HepG2 (cell line): Measurements from ENCODE around the gene DAB2IP.

ENCODE experiments used
- ADNP ChIP-seq: sonication (generic); formaldehyde crosslinking; IDR thresholded peaks from 2 replicates; pipeline ENCODE4 v1.4.0; 2020; ENCODE audit warnings: missing genetic modification reagents
- MED1 ChIP-seq: sonication (generic); formaldehyde crosslinking; IDR thresholded peaks from 2 replicates; pipeline ENCODE4 v1.4.0; 2020; ENCODE audit warnings: missing genetic modification reagents
- NFYB ChIP-seq: sonication (generic); formaldehyde crosslinking; IDR thresholded peaks from 2 replicates; pipeline ENCODE4 v1.4.0; 2020; ENCODE audit warnings: missing genetic modification reagents
- USF2 ChIP-seq, 2 experiments: sonication (generic) in 1 of 2; formaldehyde crosslinking in 1 of 2; IDR thresholded peaks; 2 replicates each; pipeline versions ENCODE4 v1.5.1 to v1.6.1; 2011 to 2020; ENCODE audit warnings: borderline replicate concordance in 1 of 2, low read depth in 1 of 2, low read length in 1 of 2, mild to moderate bottlenecking in 1 of 2, missing genetic modification reagents in 1 of 2, moderate library complexity in 1 of 2

GRCh38 chr9:121824651-121825030, 173.2 kb downstream of the DAB2IP start:
- no peak for TF ChIP-seq USF2 (IDR thresholded peaks at IDR 0.05; ENCODE audit: low read depth, low read length)
- no peak for TF ChIP-seq USF2 (CRISPR knock-in tag; IDR thresholded peaks at IDR 0.05; ENCODE audit: borderline replicate concordance)
- no peak for TF ChIP-seq NFYB (CRISPR knock-in tag)
- no peak for TF ChIP-seq MED1 (CRISPR knock-in tag)
- no peak for TF ChIP-seq ADNP
